NOMO-1 treated with dmso at 0.1 percent for 144 hours (cell line): ENCODE results near the gene HMOX2.

ENCODE experiments used
- DNase-seq: peaks from one replicate; lab custom pipeline; 2025; ENCODE audit not compliant: unreplicated experiment; lab: John Stamatoyannopoulos, UW

Gene HMOX2

GRCh38 chr16:4500272-4500671, 24.1 kb downstream of the HMOX2 start:
- no peak for DNase-seq

- no peak for DNase-seq
Measured at GRCh38 chr16:4501071-4501478, 24.9 kb downstream of the HMOX2 start.

- DNase-seq = peak; percentile 93
Measured at GRCh38 chr16:4505356-4506147, 29.4 kb downstream of the HMOX2 start.

- DNase-seq = peak; percentile 6
Measured at GRCh38 chr16:4506450-4506849, 30.3 kb downstream of the HMOX2 start.

GRCh38 chr16:4507588-4508345, 31.6 kb downstream of the HMOX2 start:
- DNase-seq = no peak

- DNase-seq = no peak
Measured at GRCh38 chr16:4508806-4509205, 32.6 kb downstream of the HMOX2 start.

GRCh38 chr16:4509420-4509819, 33.2 kb downstream of the HMOX2 start:
- no peak for DNase-seq

- DNase-seq = no peak
Measured at GRCh38 chr16:4510131-4510530, 33.9 kb downstream of the HMOX2 start.

- peak; percentile 54 for DNase-seq
Measured at GRCh38 chr16:4510747-4511426, 34.7 kb downstream of the HMOX2 start.

GRCh38 chr16:4511441-4512082, 35.4 kb downstream of the HMOX2 start:
- no peak for DNase-seq

GRCh38 chr16:4512473-4512872, 36.3 kb downstream of the HMOX2 start:
- DNase-seq = no peak

- DNase-seq = no peak
Measured at GRCh38 chr16:4513086-4513860, 37.1 kb downstream of the HMOX2 start.

GRCh38 chr16:4513881-4514280, 37.7 kb downstream of the HMOX2 start:
- no peak for DNase-seq

GRCh38 chr16:4514606-4515005, 38.4 kb downstream of the HMOX2 start:
- DNase-seq = no peak

- DNase-seq = peak; percentile 76
Measured at GRCh38 chr16:4515611-4516233, 39.5 kb downstream of the HMOX2 start.

GRCh38 chr16:4517812-4518680, 41.8 kb downstream of the HMOX2 start:
- no peak for DNase-seq

GRCh38 chr16:4519274-4520058, 43.3 kb downstream of the HMOX2 start:
- DNase-seq = no peak

- DNase-seq = no peak
Measured at GRCh38 chr16:4520913-4521312, 44.7 kb downstream of the HMOX2 start.
